ENCODE measurements around the gene DNAH6.
A peak's percentile ranks its signal among the peaks of the same experiment; 100 is the strongest.

The DNAH6 gene

DNA sequence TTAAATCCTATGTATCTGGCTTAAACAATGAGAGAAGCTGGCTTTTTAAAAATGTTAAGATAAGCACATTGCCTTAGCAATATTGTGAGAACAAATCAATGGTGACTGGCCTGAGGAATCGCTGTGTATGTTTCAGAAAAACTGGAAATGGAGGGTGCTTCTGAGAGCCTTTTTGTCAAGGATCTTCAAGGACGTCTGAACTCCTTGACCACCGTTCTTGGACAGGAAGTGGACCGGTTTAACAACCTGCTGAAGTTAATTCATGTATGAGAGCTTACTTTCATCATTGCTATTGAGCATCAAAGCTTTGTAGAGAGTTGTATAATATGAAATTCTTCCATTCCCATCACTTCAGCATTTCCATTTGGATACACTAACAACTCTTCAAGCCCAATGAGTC, 292.0 kb downstream of the DNAH6 start:
- DNase-seq = no peak

DNA sequence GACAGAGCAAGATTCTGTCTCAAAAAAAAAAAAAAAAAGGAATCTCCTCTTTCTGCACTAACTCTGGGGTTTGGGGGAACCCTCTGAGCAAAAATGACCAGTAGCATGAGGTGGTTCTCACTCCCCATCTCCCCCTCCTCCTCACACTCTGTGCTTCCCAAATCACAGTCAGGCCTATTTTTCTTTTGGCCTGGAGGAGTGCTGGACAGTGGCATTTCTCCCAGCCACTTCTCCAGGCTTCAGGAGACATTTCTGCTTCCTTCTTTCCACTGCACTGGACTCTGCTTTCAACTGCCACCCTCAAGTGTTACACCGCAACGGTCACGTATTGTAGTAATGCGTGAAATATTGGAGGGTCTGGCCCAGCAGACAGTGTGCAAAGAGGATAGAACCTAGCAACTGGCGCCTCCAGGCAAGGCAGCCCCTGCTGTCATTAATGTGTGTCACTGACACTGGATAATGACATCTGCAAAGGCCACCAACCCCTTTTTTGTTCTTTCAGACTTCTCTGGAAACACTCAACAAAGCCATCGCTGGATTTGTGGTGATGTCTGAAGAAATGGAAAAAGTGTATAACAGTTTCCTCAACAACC, 295.6 kb downstream of the DNAH6 start:
- DNase-seq = no peak

DNA sequence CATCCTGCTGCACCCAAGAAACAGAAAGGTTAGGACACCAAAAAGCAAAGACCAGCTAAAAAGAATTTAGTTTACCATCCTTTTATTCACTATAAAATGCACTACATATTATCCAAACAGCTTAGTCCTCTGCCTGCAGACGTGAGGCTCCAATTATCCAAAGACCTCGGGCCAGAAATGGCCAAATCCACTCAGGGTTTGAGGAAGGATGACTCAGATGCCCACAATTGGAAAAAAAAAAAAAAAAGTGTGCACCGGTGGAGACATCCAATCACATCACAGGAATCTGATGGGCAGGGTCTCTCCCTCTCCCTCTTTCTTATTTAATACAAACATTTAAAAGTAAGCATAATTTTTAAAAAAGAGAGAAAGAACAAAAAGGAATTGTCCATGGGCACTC, 298.8 kb downstream of the DNAH6 start:
- no peak for DNase-seq

DNA sequence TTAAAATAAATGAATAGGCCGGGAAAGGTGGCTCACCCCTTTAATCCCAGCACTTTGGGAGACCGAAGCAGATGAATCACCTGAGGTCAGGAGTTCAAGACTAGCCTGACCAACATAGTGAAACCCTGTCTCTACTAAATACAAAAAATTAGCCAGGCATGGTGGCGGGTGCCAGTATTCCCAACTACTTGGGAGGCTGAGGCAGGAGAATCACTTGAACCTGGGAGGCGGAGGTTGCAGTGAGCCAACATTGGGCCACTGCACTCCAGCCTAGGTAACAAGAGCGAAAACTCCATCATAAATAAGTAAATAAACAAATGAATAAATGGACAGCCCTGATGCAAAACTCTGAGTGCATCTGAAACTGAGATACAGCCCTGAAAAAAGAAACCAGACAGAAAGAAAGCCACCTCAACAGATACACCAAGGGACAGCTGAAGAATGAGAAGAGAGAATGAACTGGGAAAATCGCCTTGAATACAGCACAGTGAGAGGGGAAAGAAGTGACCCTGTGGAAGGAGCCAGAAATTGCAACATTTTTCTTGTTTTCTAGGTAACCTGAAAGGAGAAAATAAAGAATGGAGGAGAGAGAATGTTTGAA, 300.2 kb downstream of the DNAH6 start:
- DNase-seq = no peak

DNA sequence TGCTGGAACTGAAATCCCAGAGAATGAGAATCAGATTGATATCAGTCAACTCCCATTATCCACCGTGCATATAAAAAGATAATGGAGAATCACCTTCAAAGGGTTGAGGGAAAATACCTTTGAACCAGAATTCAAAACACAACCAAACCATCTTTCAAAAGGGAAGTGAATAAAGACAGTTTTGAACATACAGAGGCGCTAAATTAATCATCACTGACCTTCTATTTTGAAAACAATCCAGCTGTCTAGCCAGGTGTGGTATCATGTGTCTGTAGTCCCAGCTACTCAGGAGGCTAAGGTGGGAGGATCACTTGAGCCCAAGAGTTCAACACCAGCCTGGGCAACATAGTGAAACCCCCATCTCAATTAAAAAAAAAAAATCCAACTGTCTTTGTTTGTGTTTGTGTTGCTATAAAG, 300.9 kb downstream of the DNAH6 start:
- DNase-seq = no peak

DNA sequence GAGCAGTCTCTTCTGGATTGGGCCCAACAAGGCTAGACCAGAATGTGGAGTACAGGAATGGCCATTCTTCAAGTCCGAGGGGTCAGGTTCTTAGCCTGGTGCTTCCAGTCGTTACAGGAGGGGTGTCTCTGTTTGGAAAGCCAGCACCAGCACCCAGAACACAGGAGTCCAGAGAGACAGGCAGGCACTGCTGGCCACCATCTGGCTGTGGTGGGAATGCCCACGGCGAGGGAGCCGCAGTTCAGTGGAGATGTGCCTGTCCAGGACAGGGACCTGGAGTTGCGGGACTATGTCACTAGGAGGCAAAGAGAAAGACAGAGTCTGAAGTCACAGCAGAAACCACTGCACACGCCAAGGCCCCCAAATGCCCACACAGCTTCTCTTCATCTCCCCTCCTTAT, 305.5 kb downstream of the DNAH6 start:
- no peak for DNase-seq

DNA sequence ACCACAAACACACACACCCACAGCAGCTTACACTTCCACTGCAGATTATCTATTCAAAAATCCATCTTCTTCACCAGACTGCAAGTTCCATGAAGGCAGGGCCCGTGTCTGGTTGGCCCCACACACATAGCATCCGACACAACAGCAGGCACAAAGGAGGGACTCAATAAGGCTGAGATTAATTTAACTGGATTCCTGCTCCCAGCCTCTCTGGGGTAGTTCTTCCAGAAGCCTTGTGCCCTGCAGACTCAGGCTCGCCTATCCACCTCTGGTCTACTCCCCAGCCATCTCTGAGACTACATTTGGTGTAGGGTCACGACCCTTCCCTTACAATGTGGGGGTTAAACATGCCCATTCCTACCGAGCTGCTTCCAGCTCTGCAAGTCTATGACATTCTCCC, 306.9 kb downstream of the DNAH6 start:
- DNase-seq = no peak

DNA sequence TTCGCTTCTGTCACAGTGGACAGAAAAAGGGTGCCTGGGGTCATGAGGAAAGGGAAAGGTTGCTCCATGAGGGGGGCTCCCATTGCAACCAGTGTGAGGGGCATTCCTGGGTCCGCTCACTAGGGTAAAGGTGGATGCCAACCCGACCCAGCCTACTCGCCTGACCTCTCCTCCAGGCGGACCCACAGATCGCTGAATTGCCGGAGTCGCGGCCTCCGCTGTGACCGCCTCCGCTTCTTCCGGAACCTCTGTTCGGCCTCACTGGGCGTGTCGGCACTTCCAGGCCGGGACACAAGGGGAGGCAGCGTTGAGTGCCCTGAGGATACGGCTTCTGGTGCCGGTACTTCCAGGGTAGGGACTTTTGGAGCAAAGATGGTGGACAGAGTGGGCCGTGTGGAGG, 307.5 kb downstream of the DNAH6 start:
- DNase-seq = no peak

DNA sequence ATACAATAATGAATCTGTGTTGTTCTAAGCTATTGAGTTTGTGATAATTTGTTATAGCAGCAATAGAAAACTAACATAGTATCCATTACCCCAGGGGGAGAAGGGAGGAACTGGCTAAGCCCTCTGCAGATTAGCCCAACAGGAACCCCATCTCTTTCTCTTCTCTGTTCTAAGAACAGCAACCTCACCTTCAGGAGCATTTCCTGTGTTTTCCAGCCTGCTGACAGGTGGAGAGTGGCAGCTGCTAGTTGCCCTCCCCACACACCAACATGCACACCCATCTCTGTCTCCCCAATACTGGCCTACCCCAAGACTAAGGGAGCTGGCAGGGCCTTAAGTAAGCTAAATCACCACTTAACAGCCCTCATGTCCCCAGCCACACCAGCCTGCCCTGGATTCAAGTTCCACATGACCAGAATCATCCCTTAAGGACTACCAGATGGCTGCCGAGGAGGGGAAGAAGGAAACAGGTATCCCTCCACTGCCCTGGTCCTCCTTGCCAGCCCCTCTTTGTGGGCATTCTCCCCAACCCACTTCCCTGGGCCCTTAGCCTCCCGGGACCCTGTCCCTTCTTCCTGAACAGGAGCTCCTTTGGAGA, 311.8 kb downstream of the DNAH6 start:
- no peak for DNase-seq

DNA sequence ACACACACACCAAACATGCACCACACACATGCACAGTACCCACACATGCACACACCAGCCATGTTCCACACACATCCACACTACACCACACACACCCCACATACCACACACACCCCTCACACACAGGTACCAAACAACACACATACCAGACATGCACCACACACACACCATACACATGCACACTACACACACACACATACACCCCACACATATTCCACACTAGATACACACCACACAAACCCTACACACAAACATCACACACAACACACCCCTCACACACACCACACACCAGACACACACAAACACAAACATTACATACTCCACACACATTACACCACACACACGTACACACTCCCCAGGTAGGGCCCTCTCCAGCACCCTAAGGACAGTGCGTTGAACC, 313.4 kb downstream of the DNAH6 start:
- DNase-seq = no peak

DNA sequence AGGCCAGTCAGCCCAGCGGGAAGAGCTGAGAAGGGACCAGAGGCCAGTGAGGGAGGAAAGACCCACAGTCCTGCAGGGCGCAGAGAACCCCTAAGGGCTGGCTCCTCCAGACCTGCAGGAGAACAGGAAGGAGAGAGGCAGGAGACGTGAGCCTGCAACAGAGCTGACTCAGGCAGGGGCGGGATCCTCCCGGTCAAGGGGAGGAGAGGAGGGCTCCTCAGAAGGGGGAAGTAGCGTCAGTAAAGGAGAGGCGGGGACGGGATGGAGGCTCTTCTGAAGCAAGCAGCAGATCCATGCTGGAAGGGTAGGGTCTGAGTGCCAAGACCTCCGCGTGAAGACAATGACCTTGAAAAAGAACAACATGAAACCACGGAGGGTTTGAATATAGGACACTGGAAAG, 313.8 kb downstream of the DNAH6 start:
- no peak for DNase-seq

DNA sequence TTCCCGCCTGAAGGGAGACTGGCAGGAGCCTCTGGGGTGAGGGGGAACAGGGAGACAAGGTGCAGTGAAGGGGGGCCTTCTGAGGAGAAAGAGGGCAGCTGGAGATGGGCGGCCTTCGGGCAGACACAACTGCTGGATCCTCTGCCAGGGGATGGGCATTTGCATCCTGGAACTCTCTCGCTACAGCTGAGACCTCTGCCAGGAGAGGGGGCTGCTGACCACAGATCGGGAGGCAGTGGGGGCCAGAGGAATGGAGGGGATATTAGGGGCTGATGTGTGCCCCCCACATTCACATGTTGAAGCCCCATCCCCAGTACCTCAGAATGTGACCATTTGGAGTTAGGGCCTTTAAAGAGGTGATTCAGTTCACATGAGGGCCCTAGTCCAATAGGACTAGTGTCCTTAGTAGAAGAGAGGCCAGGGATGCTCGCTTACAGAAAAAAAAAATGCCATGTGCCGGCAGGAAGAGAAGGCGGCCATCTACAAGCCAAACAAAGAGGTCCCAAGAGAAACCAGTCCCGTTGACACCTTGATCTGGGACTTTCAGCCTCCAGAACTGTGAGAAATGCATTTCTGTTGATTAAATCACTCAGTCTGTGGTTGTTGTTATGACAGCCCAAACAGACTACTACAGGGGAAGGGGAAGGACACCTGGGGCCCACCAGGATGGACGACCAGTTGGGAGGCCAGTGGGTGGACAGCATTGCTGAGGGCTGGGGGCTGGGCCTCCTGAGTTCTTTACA, 314.6 kb downstream of the DNAH6 start:
- no peak for DNase-seq

DNA sequence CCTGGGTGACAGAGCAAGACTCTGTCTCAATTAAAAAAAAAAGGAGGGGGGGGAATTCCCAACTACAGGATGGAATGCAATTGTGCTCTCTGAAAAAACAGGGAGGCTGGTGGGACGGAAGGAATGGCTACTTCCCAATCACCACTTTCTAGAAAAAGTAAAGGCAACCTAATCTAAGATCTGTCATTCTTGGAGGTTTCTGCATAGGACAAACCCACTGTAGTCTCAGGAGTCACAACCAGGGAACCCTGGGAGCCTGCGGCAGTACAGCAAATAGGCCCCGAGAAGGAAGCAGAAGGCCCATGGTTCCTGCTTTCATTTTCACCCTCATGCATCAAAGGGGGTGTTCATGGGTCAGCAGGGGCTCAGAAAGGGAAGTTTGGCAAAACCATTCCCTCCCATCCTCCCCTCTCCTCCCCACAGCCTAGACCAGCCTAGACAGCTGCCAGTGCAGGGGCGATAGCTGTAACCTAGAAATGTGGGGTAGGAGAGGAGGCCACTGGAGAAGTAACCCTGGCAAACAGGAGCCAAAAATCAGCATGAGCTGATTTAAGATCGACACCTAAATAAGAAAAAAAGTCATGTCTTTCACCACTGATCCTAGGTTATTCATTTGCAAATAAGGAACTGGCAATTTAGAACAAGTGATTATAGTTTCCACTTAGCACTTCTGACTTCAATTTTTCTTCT, 316.6 kb downstream of the DNAH6 start:
- peak; percentile 46 for DNase-seq

DNA sequence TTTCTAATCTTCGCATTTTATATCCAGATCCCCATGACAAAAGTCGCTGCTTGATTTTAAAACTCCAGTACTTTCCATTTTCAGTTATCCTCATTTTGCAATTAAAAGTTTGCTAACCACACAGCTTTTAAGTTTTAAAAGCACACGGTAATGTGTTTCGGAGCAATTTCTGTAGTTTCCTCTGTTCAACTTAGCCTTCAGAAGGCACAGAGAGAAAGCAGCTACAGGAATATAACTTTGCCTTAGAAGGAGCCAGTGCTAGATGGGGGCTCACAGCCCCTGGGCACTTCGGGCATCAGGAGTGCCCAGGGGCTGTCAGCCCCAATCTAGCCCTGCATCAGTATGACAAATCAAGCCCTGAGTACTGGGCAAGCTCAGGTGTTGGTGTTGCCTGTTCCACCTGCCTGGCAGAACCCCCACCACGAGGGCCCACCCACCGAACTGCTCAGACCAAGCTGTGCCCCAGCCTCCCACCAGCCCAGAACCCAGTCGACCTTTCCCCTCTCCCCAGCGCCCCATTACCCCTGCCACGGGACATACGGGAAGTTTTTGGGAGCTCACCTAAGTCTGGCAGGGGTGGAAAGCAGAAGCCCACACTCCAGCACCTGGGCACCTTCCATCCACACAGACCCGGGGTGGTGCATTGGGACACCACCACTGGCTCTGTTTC, 317.3 kb downstream of the DNAH6 start:
- DNase-seq = no peak

DNA sequence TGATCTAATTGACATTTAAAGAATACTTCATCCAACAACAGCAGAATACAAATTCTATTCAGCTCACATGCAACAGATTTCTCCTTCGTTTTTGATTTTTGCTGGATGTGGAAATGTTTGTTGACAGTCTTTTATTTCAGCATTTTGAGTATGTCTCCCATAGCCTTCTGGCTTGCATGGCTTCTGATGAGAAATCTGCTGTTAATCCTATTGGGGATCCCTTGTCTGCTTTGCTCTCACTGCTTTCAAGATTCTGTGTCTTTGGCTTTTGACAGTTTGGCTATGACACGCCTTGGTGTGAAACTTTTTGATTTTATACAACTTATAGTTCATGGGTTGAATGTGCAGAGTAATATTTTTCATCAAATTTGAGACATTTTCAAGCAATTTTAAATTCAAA, 319.9 kb downstream of the DNAH6 start:
- DNase-seq = no peak

DNA sequence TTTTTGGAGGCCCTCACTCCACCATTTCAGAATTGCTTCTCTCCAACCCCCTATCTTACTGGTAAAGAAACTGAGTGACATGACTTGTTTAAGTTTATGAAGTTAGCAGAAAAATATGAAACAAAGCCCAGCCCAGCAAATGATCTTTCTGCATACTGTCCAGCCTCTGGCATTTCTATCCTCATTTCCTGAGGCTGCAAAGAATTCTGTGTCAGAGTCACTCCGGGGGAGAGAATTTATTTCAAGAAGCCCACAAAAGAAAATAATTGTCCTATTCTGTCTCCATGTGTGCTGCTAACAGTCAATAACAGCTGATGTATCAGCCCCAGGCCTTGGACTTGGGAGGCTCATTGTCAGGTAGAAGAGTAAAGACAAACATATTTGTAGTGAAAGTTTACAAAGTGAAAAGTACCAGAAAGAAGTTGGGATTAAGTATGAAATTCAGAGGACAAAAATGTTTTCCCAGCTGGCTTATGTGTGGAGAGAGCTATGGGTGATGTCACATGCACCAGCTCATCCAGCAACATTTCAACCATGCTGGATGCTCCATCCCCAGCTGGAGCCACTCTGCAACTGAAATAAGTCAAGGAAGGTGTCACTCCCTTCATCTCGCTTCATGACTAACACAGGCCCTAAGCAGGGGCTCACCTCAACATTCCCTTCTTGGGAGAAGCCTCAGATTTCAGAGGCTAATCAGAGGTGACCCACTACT, 322.3 kb downstream of the DNAH6 start:
- DNase-seq = no peak

DNA sequence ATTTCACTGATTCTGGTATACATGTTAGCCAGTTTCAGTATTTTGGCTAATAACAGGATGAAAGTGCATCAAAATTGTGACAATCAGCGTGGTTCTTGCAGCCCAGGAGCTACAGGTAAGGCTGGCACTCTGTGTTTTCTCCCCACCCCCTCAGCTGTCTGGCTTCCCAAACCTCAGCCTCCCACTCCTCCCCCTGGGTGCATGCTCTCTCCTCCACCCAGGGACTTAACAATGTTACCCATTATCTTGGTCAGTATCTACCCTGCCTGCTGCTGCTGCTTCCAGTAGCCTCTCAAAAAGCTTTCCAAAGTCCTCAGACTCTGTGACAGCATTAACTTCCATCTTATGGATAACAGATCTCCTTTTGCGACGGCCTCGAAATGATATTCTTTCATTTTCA, 323.6 kb downstream of the DNAH6 start:
- no peak for DNase-seq

DNA sequence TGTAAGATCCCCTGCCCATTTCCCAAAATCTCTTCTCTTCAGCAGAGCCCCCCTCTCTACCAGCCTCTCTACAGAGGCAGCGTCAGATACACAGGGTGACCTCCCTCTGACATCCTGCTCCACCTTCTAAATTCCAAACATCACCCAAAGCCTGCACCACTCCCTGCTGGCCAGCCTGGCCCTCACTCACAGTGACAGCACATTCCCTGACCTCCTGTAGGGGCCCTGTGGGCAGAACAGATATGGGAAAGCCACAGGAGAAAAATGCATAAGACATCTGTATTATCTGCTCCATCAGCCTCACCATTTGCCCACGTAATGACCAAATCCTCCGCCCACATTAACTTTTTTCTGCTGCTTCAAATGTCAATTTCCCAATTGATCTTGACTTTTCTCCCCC, 324.0 kb downstream of the DNAH6 start:
- DNase-seq = no peak

DNA sequence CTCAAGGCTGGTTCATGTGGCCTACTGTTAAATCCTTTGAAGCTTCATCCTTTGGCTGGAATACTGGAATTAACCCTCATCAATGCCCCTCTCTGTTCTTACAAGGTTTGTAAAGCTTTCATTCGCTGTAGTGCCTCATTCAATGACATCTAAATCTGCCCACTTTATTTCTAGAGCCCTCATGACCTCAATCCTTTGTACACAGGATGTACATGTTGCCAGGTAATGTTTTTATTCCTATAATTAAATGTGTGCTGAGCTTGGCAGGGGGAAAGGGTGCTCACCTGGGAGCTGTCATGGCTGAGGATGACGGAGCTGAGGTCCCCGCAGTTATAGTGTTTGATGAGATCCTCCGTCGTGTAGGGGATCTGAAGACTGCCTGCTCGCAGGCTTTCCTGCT, 325.3 kb downstream of the DNAH6 start:
- no peak for DNase-seq

DNA sequence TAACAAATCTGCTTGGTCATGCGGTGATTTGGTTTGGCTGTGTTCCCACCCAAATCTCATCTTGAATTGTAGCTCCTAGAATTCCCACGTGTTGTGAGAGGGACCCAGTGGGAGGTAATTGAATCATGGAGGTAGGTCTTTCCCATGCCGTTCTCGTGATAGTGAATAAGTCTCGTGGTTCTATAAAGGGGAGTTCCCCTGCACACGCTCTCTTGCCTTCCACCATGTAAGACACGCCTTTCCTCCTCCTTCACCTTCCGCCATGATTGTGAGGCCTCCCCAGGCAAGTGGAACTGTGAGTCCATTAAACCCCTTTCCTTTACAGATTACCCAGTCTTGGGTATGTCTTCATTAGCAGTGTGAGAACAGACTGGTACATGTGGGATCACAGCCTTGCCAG, 327.8 kb downstream of the DNAH6 start:
- no peak for DNase-seq

DNA sequence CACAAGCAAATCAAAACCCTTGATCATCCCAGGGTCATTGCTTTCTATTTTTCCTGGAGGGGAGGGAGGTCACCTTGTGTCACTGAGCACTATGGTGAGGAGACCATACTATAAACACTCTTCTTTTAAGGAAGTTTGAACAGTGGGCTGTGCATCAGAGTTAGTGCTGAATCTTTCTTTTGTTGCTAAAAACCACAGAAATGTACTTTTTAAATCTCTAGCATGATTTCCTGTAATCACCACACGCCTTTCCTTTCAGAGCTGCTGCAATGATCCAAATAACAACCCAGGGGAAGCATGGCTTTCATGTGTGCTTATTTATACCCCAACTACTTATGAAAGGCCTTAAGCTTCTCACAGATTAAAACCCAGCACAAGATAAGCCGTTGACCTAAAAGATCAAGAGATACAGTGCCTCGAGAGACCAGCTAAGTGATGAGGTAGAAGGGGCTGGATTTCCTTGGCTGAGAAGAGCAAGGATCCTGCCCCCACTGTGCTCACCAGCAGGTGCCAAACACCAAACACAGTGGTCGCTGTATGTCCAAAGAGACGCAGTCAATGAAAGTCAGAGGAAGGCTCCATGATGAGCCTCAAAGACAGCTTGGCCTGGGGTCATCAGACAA, 329.9 kb downstream of the DNAH6 start:
- peak; percentile 77 for DNase-seq

DNA sequence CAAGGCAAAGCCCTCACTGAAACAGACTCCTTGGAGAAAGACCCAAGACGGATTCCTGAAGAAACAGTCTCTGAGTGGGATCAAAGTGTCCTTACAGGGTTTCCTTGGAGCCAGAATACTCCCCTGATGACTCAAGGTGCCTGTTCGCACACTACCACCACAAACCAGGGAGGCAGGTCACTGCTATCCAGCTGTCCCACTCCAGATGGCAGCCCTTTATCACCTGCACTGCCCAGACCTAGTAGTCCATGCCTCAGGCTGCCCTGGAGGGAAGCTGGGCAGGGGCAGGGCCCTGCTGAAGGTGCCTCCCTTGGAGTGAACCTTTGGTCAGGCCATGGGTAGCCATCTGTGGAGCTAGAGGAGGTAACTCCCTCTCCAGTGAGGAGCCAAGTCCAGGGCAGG, 330.4 kb downstream of the DNAH6 start:
- DNase-seq = no peak
